Breast epithelium (tissue), 3 donors: Measurements from ENCODE around the gene KLF6.

Experiments
- POLR2A ChIP-seq: fragments of 450-650 bp; IDR thresholded peaks from one replicate; pipeline ENCODE4 v1.6.1; 2016; ENCODE audit warnings: antibody characterized with exemption, mild to moderate bottlenecking, moderate library complexity
- TF ChIP-seq, protein P1 (sequence below), 3 donors: fragments of 450-650 bp; IDR thresholded peaks; one replicate each; pipeline ENCODE4 v1.5.1; 2016 to 2017; ENCODE audit warnings: antibody characterized with exemption in 3 of 3, mild to moderate bottlenecking in 3 of 3, moderate library complexity in 3 of 3

DNA sequence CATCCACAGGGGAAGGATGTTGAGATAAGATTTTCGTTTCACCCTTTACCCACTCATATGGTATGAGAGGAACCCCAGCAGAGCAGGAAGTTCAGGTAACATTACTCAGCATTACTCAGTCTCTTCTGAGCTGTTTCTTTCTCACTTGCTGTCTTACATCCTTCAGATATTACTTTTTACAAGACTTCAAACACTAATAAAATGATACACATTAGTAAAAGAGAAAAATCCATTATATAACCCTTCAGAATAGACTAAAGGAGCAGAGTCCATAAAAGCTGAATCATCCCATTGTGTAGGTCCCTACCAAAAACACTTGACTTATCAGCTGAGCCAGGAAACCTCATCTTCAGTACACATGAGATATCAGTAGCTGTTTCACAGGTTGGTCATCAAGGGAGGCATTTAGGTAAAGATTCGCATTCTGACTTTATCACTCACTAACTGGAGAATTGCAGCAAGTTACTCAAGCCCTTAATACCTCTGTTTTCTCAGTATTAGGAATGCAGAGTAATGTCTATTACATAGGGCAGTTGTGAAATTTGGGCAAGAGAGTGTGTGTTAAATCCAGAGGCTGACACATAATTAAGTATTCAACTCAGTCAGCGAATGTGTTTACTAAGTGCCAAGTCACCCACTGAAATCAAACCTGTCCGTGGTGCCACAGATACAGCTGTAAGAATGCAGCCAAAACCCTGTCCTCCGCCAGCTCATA, 44.7 kb downstream of the KLF6 start:
- TF ChIP-seq, protein P1, sequence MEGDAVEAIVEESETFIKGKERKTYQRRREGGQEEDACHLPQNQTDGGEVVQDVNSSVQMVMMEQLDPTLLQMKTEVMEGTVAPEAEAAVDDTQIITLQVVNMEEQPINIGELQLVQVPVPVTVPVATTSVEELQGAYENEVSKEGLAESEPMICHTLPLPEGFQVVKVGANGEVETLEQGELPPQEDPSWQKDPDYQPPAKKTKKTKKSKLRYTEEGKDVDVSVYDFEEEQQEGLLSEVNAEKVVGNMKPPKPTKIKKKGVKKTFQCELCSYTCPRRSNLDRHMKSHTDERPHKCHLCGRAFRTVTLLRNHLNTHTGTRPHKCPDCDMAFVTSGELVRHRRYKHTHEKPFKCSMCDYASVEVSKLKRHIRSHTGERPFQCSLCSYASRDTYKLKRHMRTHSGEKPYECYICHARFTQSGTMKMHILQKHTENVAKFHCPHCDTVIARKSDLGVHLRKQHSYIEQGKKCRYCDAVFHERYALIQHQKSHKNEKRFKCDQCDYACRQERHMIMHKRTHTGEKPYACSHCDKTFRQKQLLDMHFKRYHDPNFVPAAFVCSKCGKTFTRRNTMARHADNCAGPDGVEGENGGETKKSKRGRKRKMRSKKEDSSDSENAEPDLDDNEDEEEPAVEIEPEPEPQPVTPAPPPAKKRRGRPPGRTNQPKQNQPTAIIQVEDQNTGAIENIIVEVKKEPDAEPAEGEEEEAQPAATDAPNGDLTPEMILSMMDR (IDR thresholded peaks at IDR 0.05), result no peak
- TF ChIP-seq POLR2A, result no peak
